ENCODE measurements around the gene GJB3. TPM values are rescaled to one million over a fixed set of nuclear protein-coding genes. Genes with fewer than 3 reads are reported as not detected.

GJB3 gene
- total RNA-seq, 6 donors from 2014 or later: 0.29 to 3.3 (median 1.4) TPM; not detected in 2

GRCh38 chr1:34785231-34785874 lies 4.3 kb downstream of the GJB3 start:
- 84 to 91% methylated on average over 17 to 22 of the region's 22 CpGs for WGBS, 2 donors
- no peaks in the 10 kb centered on the region for H3K9me3 ChIP-seq
- H3K27me3 ChIP-seq: peaks cover 0 to 18% (median 7%) of the 10 kb centered on the region in 4 donors
- H3K36me3 ChIP-seq: no peaks in the 10 kb centered on the region
- no peak overlapping the region for H3K4me3 ChIP-seq
- H3K4me1 ChIP-seq: peaks cover 12 to 25% (median 24%) of the 10 kb centered on the region in 4 donors
- TF ChIP-seq POLR2A (IDR thresholded peaks at IDR 0.05) (no peak), POLR2AphosphoS5 (IDR thresholded peaks at IDR 0.05) (no peak), EP300 (IDR thresholded peaks at IDR 0.05) (no peak)
- TF ChIP-seq, protein P1, sequence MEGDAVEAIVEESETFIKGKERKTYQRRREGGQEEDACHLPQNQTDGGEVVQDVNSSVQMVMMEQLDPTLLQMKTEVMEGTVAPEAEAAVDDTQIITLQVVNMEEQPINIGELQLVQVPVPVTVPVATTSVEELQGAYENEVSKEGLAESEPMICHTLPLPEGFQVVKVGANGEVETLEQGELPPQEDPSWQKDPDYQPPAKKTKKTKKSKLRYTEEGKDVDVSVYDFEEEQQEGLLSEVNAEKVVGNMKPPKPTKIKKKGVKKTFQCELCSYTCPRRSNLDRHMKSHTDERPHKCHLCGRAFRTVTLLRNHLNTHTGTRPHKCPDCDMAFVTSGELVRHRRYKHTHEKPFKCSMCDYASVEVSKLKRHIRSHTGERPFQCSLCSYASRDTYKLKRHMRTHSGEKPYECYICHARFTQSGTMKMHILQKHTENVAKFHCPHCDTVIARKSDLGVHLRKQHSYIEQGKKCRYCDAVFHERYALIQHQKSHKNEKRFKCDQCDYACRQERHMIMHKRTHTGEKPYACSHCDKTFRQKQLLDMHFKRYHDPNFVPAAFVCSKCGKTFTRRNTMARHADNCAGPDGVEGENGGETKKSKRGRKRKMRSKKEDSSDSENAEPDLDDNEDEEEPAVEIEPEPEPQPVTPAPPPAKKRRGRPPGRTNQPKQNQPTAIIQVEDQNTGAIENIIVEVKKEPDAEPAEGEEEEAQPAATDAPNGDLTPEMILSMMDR (IDR thresholded peaks at IDR 0.05): no peak
- no peak for DNase-seq
- H3K27ac ChIP-seq: no peak overlapping the region
- no peak for ATAC-seq (ENCODE audit: low FRiP score in 2 of 2)

- ATAC-seq (ENCODE audit: low FRiP score in 2 of 2): no peak
- Histone ChIP-seq H3K9me3 (no peaks in the 10 kb centered on the region), H3K27me3 (peaks cover 0 to 18% (median 7%) of the 10 kb centered on the region in 4 donors), H3K4me3 (no peak overlapping the region), H3K4me1 (peaks cover 11 to 23% (median 21%) of the 10 kb centered on the region in 4 donors), H3K36me3 (no peaks in the 10 kb centered on the region), H3K27ac (no peak overlapping the region)
- TF ChIP-seq POLR2AphosphoS5 (IDR thresholded peaks at IDR 0.05) (no peak), EP300 (IDR thresholded peaks at IDR 0.05) (no peak), POLR2A (IDR thresholded peaks at IDR 0.05) (no peak)
- TF ChIP-seq, protein P1 (IDR thresholded peaks at IDR 0.05): no peak
- DNase-seq: no peak
- 64 to 66% methylated on average over 4 of the region's 4 CpGs for WGBS, 2 donors
These were observed 5.0 kb downstream of the GJB3 start for GRCh38 chr1:34785875-34786470.

DNA sequence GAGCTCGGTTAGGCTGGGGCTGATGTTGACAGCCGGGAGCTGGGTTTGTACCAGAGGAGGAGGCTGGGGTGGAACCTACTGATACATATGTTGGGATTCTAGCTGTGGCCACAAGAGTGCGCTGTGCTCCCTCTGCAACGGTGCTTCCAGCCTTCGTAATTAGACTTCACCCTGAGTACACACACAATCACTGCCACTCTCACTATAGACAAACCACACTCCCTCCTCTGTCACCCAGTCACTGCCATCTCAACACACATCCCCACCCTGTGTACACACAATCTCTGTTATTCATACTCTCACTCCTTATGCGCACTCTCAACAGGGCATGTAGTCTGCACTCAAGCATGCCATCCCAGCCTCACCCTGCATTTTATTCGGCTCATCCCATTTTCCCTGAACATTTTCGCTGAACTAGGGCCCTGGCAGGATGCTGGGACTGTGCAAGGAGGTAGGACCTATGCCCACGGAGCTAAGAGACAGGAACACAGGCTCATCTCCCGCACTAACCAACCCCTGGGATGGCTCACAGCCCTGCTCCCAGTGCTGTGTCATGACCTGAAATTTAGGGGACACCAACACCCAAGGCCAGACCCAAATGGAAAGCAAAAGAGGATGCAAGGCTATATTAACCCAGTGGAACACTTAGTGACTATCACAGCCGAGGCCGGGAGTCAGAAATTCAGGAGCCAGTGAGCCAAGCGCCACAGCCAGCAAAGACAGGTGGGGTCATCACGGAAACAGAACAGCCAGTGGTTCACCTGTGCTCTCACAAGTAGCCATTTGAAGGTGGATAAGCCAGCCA lies 5.7 kb downstream of the GJB3 start:
- Histone ChIP-seq H3K9me3 (peaks cover 0 to 3% (median 0%) of the 10 kb centered on the region in 4 donors), H3K4me1 (peaks cover 3 to 15% (median 14%) of the 10 kb centered on the region in 4 donors), H3K36me3 (no peaks in the 10 kb centered on the region), H3K27me3 (peaks cover 0 to 11% (median 3%) of the 10 kb centered on the region in 4 donors), H3K4me3 (no peak overlapping the region), H3K27ac (peak overlapping the region in 1 of 4 donors; percentile 7)
- ATAC-seq (ENCODE audit: low FRiP score in 2 of 2) (peak; percentile 75), DNase-seq (peak in 1 of 2 donors; percentile 62)
- 49 to 51% methylated on average over 14 of the region's 14 CpGs for WGBS, 2 donors
- TF ChIP-seq EP300 (IDR thresholded peaks at IDR 0.05): no peak
- TF ChIP-seq, protein P1 (IDR thresholded peaks at IDR 0.05): peak; percentile 71 to 85 (median 78)

GRCh38 chr1:34787461-34788420 lies 6.7 kb downstream of the GJB3 start:
- H3K36me3 ChIP-seq: no peaks in the 10 kb centered on the region
- H3K9me3 ChIP-seq: peaks cover 0 to 3% (median 0%) of the 10 kb centered on the region in 4 donors
- no peak for TF ChIP-seq POLR2A (IDR thresholded peaks at IDR 0.05)
- TF ChIP-seq EP300 (IDR thresholded peaks at IDR 0.05): no peak
- TF ChIP-seq, protein P1 (IDR thresholded peaks at IDR 0.05): peak in 4 of 6 experiments; percentile 11 to 25 (median 17)
- DNase-seq (no peak), ATAC-seq (ENCODE audit: low FRiP score in 2 of 2) (no peak)
- H3K27ac ChIP-seq: peak overlapping the region in 1 of 4 donors; percentile 44
- 49 to 54% methylated on average over 7 to 9 of the region's 9 CpGs for WGBS, 2 donors
- no peak overlapping the region for H3K4me3 ChIP-seq
- H3K27me3 ChIP-seq: peaks cover 0 to 4% (median 2%) of the 10 kb centered on the region in 4 donors
- H3K4me1 ChIP-seq: peaks cover 0 to 18% (median 13%) of the 10 kb centered on the region in 4 donors

Data from upper lobe of left lung (tissue), 6 donors.